H54 (cell line): Measurements from ENCODE around the gene NOL4L.
"Not testable (repeated sequence)": the region's sequence is repeated elsewhere in the genome, so short reads cannot be mapped to it uniquely, and the experiment has no call there.

Source experiments
- DNase-seq: peaks from one replicate; pipeline ENCODE4 v3.0.0; 2011; ENCODE audit warnings: low spot score, mixed read lengths; ENCODE audit not compliant: insufficient read length
- FAIRE-seq: peaks from 3 replicates; lab custom pipeline; 2011; peaks lifted over from hg19 to GRCh38; lab: Jason Lieb, UNC
- POLR2A ChIP-seq: IDR thresholded peaks from 2 replicates; pipeline ENCODE4 v1.6.1; 2011; ENCODE audit warnings: low read depth, mild to moderate bottlenecking, low read length

NOL4L gene

DNA sequence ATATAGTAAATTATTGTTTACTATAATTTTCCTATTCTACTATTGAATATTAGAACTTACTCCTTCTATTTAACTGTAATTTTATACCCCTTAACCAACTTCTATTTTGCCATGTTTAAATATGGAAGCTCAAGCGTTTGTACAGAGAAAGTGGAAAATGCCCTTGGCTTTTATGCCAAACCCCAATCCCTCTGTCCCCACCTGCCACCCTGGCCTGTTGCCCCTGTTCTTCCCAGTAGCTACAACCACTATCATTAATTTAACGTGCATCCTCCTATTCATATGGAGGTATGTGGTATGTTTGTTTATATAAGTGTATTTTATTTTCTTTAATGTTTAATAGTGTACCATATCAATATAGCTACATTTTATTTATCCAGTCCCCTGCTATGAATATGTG lies 168.9 kb downstream of the NOL4L start:
- DNase-seq: no peak

GRCh38 chr20:32415494-32415893 lies 169.6 kb downstream of the NOL4L start:
- FAIRE-seq (no peak), DNase-seq (no peak)
- no peak for TF ChIP-seq POLR2A

More for the DNA sequence above, 168.9 kb downstream of the NOL4L start:
- FAIRE-seq: no peak
- TF ChIP-seq POLR2A: no peak

DNA sequence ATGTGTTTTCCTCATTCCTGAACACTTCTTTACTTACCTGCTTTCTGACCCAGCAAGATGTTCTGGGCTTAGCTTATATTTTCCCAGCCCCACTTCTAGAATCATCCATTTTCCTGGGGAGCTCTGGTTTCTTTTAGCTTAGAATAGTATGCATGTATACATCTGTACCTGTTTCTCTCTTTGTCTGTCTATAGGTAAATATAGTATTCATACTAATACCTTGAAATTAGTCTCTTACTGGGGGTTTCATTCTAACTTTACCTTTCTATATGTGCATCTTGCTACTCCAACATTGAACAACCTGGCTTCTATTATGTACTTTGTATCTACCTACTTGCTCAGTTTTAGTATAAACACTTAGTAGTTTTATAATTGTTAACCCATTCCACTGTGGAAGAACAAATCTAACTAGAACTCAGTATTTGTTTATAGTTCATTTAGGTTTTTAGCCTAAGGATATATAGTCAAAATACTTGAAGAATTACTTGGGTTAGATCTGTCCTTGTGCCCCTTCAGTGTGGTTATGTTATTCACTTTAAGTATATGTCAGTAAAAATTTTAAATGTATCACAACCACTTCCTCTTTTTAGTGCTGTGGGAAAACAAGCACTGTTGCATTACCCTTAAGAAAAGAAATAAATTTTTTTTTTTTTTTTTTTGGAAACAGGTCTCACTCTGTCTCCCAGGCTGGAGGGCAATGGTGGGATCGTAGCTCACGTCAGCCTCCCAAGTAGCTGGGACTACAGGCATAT lies 173.0 kb downstream of the NOL4L start:
- no peak for TF ChIP-seq POLR2A
- FAIRE-seq (no peak), DNase-seq (no peak)

DNA sequence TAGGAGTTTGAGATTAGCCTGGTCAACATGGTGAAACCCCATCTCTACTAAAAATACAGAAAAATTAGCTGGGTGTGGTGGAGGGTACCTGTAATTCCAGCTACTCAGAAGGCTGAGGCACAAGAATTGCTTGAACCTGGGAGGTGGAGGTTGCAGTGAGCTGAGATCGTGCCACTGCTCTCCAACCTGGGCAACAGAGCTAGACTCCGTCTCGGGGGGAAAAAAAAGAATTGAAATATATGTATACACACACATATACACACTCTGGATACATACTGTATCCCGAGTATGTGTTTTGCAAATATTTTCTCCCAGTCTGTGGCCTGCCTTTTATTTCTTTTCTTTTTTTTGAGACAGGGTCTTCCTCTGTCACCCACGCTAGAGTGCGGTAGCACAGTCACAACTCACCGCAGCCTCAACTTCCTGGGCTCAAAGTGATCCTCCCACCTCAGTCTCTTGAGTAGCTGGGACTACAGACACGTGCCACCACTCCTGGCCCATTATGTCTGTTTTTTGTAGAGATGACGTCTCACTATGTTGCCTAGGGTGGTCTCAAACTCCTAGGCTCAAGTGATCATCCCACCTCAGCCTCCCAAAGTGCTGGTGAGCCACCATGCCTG lies 177.9 kb downstream of the NOL4L start:
- FAIRE-seq, DNase-seq: not testable (repeated sequence)

GRCh38 chr20:32406701-32407100 lies 178.4 kb downstream of the NOL4L start:
- no peak for DNase-seq
- no peak for FAIRE-seq
- TF ChIP-seq POLR2A: no peak

DNA sequence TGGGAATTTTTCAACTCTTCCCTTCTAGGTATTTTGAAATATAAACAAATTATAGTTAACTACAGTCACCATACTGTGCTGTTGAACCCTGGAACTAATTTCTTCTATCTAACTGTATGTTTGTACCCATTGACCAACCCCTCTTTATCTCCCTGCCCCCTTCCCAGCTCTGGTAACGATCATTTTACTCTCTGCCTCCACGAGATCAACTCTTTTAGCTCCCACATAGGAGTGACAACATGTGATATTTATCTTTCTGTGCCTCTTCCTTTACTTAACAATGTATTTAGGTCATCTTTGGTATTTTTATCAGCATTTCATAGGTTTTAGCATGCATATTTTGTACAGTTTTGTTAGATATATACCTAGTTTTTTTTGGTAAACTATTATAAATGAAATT lies 181.1 kb downstream of the NOL4L start:
- FAIRE-seq: no peak
- no peak for TF ChIP-seq POLR2A
- no peak for DNase-seq

GRCh38 chr20:32400476-32400875 lies 184.7 kb downstream of the NOL4L start:
- no peak for FAIRE-seq

GRCh38 chr20:32397567-32398084 lies 187.5 kb downstream of the NOL4L start:
- FAIRE-seq (no peak), DNase-seq (no peak)
- no peak for TF ChIP-seq POLR2A

More at GRCh38 chr20:32400476-32400875, 184.7 kb downstream of the NOL4L start:
- no peak for DNase-seq
- no peak for TF ChIP-seq POLR2A

- no peak for TF ChIP-seq POLR2A
- no peak for DNase-seq
- no peak for FAIRE-seq
Observed at GRCh38 chr20:32396646-32397160, 188.4 kb downstream of the NOL4L start.

- no peak for TF ChIP-seq POLR2A
- FAIRE-seq (no peak), DNase-seq (no peak)
Observed at GRCh38 chr20:32395066-32395465, 190.1 kb downstream of the NOL4L start.
